Vagina (tissue), 2 donors: ENCODE results near the gene HSD3B1.
"Not testable (repeated sequence)": the region's sequence is repeated elsewhere in the genome, so short reads cannot be mapped to it uniquely, and the experiment has no call there.

ENCODE experiments used
- POLR2A ChIP-seq, 2 donors: fragments of 450-650 bp; IDR thresholded peaks; one replicate each; pipeline ENCODE4 v1.6.1; 2017; ENCODE audit warnings: antibody characterized with exemption in 2 of 2, mild to moderate bottlenecking in 2 of 2, moderate library complexity in 2 of 2
- TF ChIP-seq, protein P1 (sequence below), 3 experiments: fragments of 450-650 bp in 2 of 3; fragments of 200-600 bp in 1 of 3; sonication (generic) in 1 of 3; IDR thresholded peaks; one replicate each; pipeline ENCODE4 v1.5.1; 2017 to 2019; ENCODE audit warnings: antibody characterized with exemption in 3 of 3, mild to moderate bottlenecking in 2 of 3, moderate library complexity in 2 of 3

DNA sequence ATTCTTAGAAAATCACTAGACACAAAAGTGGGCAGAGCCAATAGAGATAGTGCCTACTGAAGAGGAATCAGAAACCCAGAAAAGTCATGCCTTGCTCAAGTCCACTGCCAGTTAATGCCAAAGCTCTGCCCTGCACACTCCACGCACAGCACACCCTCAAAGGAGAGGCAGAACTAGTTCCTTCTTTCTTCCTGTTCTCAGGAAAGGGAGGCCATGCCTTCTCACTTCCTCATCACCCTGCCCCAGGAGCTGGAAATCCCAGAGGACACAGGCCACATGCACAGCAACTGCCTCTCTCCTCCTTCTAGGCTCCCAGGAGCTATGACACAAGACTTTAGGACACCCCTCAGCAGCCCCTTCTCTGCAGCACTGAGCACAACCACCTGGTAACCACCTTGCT lies 45.6 kb downstream of the HSD3B1 start:
- TF ChIP-seq POLR2A (IDR thresholded peaks at IDR 0.05) = not testable (repeated sequence)
- TF ChIP-seq, protein P1, sequence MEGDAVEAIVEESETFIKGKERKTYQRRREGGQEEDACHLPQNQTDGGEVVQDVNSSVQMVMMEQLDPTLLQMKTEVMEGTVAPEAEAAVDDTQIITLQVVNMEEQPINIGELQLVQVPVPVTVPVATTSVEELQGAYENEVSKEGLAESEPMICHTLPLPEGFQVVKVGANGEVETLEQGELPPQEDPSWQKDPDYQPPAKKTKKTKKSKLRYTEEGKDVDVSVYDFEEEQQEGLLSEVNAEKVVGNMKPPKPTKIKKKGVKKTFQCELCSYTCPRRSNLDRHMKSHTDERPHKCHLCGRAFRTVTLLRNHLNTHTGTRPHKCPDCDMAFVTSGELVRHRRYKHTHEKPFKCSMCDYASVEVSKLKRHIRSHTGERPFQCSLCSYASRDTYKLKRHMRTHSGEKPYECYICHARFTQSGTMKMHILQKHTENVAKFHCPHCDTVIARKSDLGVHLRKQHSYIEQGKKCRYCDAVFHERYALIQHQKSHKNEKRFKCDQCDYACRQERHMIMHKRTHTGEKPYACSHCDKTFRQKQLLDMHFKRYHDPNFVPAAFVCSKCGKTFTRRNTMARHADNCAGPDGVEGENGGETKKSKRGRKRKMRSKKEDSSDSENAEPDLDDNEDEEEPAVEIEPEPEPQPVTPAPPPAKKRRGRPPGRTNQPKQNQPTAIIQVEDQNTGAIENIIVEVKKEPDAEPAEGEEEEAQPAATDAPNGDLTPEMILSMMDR (IDR thresholded peaks at IDR 0.05) = not testable (repeated sequence)
